ENCODE data around the gene UTP3. TPM values are rescaled to one million over a fixed set of nuclear protein-coding genes. Genes with fewer than 3 reads are reported as not detected.
A peak's percentile ranks its signal among the peaks of the same experiment; 100 is the strongest.

Gene UTP3
- total and polyA plus RNA-seq, 9 of the 15 experiments (the other 6 are each of a cell fraction or from before 2014, with no cell fraction given): 11.9 to 69.3 (median 34.0) TPM

- TF ChIP-seq ZNF318 (IDR thresholded peaks at IDR 0.05; ENCODE audit: borderline replicate concordance in 1 of 2, low read depth in 1 of 2): peak in 1 of 2 experiments; percentile 29; a peak in 1 of 4 replicates
- peak; percentile 75 for TF ChIP-seq POLR2A (conservative IDR thresholded peaks at IDR 0.05)
- peak; percentile 61 for TF ChIP-seq NEUROD1 (IDR thresholded peaks at IDR 0.05; ENCODE audit: borderline replicate concordance, low read depth, low read length, partially characterized antibody)
- TF ChIP-seq REST (IDR thresholded peaks at IDR 0.05; ENCODE audit: borderline replicate concordance): no peak
- TF ChIP-seq REST (CRISPR knock-in tag; IDR thresholded peaks at IDR 0.05; ENCODE audit: low read depth): 0 out of 2 replicates have a peak, but pooled peaks have one; percentile 21
- peak in 2 of 3 experiments; percentile 21 to 38 for TF ChIP-seq YY1 (IDR thresholded peaks at IDR 0.05; ENCODE audit: borderline replicate concordance in 1 of 3, control insufficient read depth in 1 of 3, extremely low read depth in 1 of 3, insufficient read depth in 3 of 3, insufficient read length in 1 of 3, insufficient replicate concordance in 2 of 3, low read depth in 1 of 3, low read length in 2 of 3)
- TF ChIP-seq RCOR1 (IDR thresholded peaks at IDR 0.05; ENCODE audit: borderline replicate concordance in 1 of 2, low read depth in 2 of 2, low read length in 2 of 2): peak in 1 of 2 experiments; percentile 65; a peak in 2 of 4 replicates
Observed at GRCh38 chr4:70704215-70704930, 16.0 kb downstream of the UTP3 start (continued).

Data from K562 (cell line).